HL-60 (cell line): ENCODE results near the gene ANXA2.

Experiments used
- CTCF ChIP-seq: IDR thresholded peaks from one replicate; pipeline ENCODE4 v1.5.1; 2011; ENCODE audit warnings: low read length, control low read depth, inconsistent platforms; ENCODE audit not compliant: insufficient read depth
- GABPA ChIP-seq: IDR thresholded peaks from 2 replicates; pipeline ENCODE4 v1.6.1; 2012; ENCODE audit warnings: low read depth
- POLR2AphosphoS5 ChIP-seq: IDR thresholded peaks from 2 replicates; pipeline ENCODE4 v1.6.1; 2012; ENCODE audit warnings: low read depth
- REST ChIP-seq: IDR thresholded peaks from 2 replicates; pipeline ENCODE4 v1.6.1; 2012; ENCODE audit warnings: low read depth; ENCODE audit not compliant: insufficient replicate concordance

GRCh38 chr15:60389261-60390077 lies 8.3 kb downstream of the ANXA2 start:
- TF ChIP-seq GABPA (no peak), POLR2AphosphoS5 (no peak), CTCF (no peak), REST (no peak)
